K562 (cell line): ENCODE results near the gene BCAS3. TPM values are rescaled to one million over a fixed set of nuclear protein-coding genes. Genes with fewer than 3 reads are reported as not detected.

Experiments used
- ATAC-seq: fragments of 200-7000 bp; cut with Tn5 transposase; 3 replicates; pipeline ENCODE4 v1.9.1; 2020; ENCODE audit warnings: moderate library complexity
- BruUV-seq: library from RNA; stranded (reverse); fragments of 400-500 nt; replicated peaks from 2 replicates; lab custom pipeline; 2021; lab: Mats Ljungman, UMichigan
- CTCF ChIA-PET: fragments of 300-600 bp; formaldehyde crosslinking; extraction: SDS; loops from one replicate; lab custom pipeline; 2021; ENCODE audit warnings: low intra/inter-chr PET ratio; lab: Yijun Ruan, JAX
- POLR2A ChIA-PET: fragments of 300-600, 350-650 bp; sonication (Branson Sonifier 250); formaldehyde crosslinking; extraction: SDS; loops from one replicate; lab custom pipeline; 2021; ENCODE audit warnings: antibody characterized with exemption, inconsistent platforms; lab: Yijun Ruan, JAX
- DNase-seq, 4 experiments: peaks; one replicate each; pipeline versions ENCODE4 v3.0.0 to v3.0.0-alpha.2; 2011 to 2018; ENCODE audit warnings: low spot score in 3 of 4, mixed read lengths in 3 of 4; ENCODE audit errors: extremely low read depth in 1 of 4
- FAIRE-seq: peaks from 2 replicates; lab custom pipeline; 2011; peaks lifted over from hg19 to GRCh38; lab: Jason Lieb, UNC
- H2AFZ ChIP-seq: 2 replicates; pipeline ENCODE4 v1.6.0; 2011; ENCODE audit warnings: low read depth, low read length, control low read depth, inconsistent platforms
- H3K27ac ChIP-seq: fragments of 200-600 bp; 3 replicates; pipeline ENCODE4 v1.8.0; 2011; ENCODE audit warnings: low read depth, mild to moderate bottlenecking, control low read depth, inconsistent platforms, low read length, moderate library complexity, mixed read lengths; ENCODE audit errors: extremely low read depth
- H3K27me3 ChIP-seq, 2 experiments: fragments of 300-600 bp in 1 of 2; 2 replicates in 1 of 2; 3 replicates in 1 of 2; pipeline versions ENCODE4 v1.6.0 to v1.8.0; 2011; ENCODE audit warnings: inconsistent platforms in 2 of 2, low read length in 2 of 2, mild to moderate bottlenecking in 1 of 2, mixed read lengths in 1 of 2, moderate library complexity in 1 of 2; ENCODE audit not compliant: control insufficient read depth in 2 of 2, insufficient read depth in 2 of 2
- H3K36me3 ChIP-seq: fragments of 300-600 bp; 3 replicates; pipeline ENCODE4 v1.8.0; 2011; ENCODE audit warnings: mild to moderate bottlenecking, low read length, inconsistent platforms; ENCODE audit not compliant: control insufficient read depth, insufficient read depth
- H3K4me1 ChIP-seq, 2 experiments: fragments of 200-600 bp in 1 of 2; replicated peaks in 1 of 2; 2 replicates in 1 of 2; 3 replicates in 1 of 2; pipeline versions ENCODE4 v1.5.1 to v1.8.0; 2011; ENCODE audit warnings: inconsistent platforms in 2 of 2, low read length in 2 of 2, mild to moderate bottlenecking in 1 of 2, mixed read lengths in 1 of 2, moderate library complexity in 1 of 2; ENCODE audit not compliant: control insufficient read depth in 2 of 2, insufficient read depth in 2 of 2
- H3K4me2 ChIP-seq: 2 replicates; pipeline ENCODE4 v1.6.1; 2011; ENCODE audit warnings: low read length, control low read depth, inconsistent platforms, mixed read lengths; ENCODE audit not compliant: insufficient read depth
- H3K4me3 ChIP-seq: fragments of 200-600 bp; sonication (generic), shearing (Covaris generic); 2 replicates; pipeline ENCODE4 v1.5.1; 2016; ENCODE audit warnings: control low read depth, inconsistent platforms
- H3K79me2 ChIP-seq: fragments of 200-600 bp; 3 replicates; pipeline ENCODE4 v1.8.0; 2011; ENCODE audit warnings: low read length, inconsistent platforms; ENCODE audit not compliant: control insufficient read depth, insufficient read depth
- H3K9ac ChIP-seq, 2 experiments: 2 replicates each; pipeline versions ENCODE4 v1.6.0 to v1.6.1; 2011; ENCODE audit warnings: low read depth in 2 of 2, low read length in 2 of 2, control low read depth in 1 of 2, inconsistent platforms in 1 of 2, mild to moderate bottlenecking in 1 of 2, mixed read lengths in 1 of 2; ENCODE audit not compliant: insufficient read depth in 1 of 2
- H3K9me1 ChIP-seq: one replicate; pipeline ENCODE4 v1.6.0; 2011; ENCODE audit warnings: inconsistent platforms, mild to moderate bottlenecking, low read length, moderate library complexity; ENCODE audit not compliant: control insufficient read depth, insufficient read depth
- H3K9me3 ChIP-seq: replicated peaks from 2 replicates; pipeline ENCODE4 v1.5.1; 2011; ENCODE audit warnings: low read depth, low read length, inconsistent platforms; ENCODE audit not compliant: control insufficient read depth, insufficient read depth
- H4K20me1 ChIP-seq: replicated peaks from 2 replicates; pipeline ENCODE4 v1.6.1; 2011; ENCODE audit warnings: low read length, inconsistent platforms, mixed read lengths; ENCODE audit not compliant: control insufficient read depth, insufficient read depth
- CEBPG ChIP-seq, 3 experiments: fragments of 200-800 bp in 1 of 3; sonication (Bioruptor generic) in 1 of 3; sonication (generic) in 1 of 3; formaldehyde crosslinking in 1 of 3; IDR thresholded peaks in 2 of 3; conservative IDR thresholded peaks in 1 of 3; 2 replicates each; pipeline versions ENCODE4 v1.6.1 to v1.8.0; 2016 to 2022; ENCODE audit warnings: missing compliant biosample characterization in 2 of 3, missing genetic modification characterization in 2 of 3, mild to moderate bottlenecking in 1 of 3, missing genetic modification reagents in 1 of 3
- EGR1 ChIP-seq: fragments of 450-650 bp; conservative IDR thresholded peaks from 2 replicates; pipeline ENCODE4 v1.6.1; 2017; ENCODE audit warnings: mild to moderate bottlenecking
- NFRKB ChIP-seq: fragments of 450-650 bp; IDR thresholded peaks from 2 replicates; pipeline ENCODE4 v1.6.1; 2016; ENCODE audit warnings: low read depth
- NFXL1 ChIP-seq: fragments of 450-650 bp; formaldehyde crosslinking; IDR thresholded peaks from 2 replicates; pipeline ENCODE4 v1.4.0; 2021; ENCODE audit warnings: mild to moderate bottlenecking
- RREB1 ChIP-seq: fragments of 250-450 bp; sonication (Bioruptor Pico); IDR thresholded peaks from 2 replicates; pipeline ENCODE4 v1.4.0; 2020
- SETDB1 ChIP-seq: IDR thresholded peaks from one replicate; pipeline ENCODE4 v1.6.1; 2012; ENCODE audit warnings: low read length, control low read depth, inconsistent platforms
- ZNF197 ChIP-seq: fragments of 200-800 bp; sonication (Bioruptor generic); IDR thresholded peaks from 2 replicates; pipeline ENCODE4 v1.6.1; 2016; ENCODE audit warnings: low read depth, missing genetic modification characterization, missing compliant biosample characterization
- whole genome bisulfite sequencing: fragments of 100-300 bp; shearing (Covaris generic); methylation state at CpG from one replicate; pipeline ENCODE4 v1.1.6; 2016; ENCODE audit warnings: low coverage, mixed read lengths; ENCODE audit not compliant: insufficient coverage; ENCODE audit errors: missing lambda C conversion rate; 5-methylcytosine and 5-hydroxymethylcytosine counted together
- in situ Hi-C: fragments of 300-500 bp; cut with MboI; formaldehyde crosslinking; loops from 4 replicates; pipeline ENCODE4 v1.15.0; 2018; ENCODE audit warnings: inconsistent platforms, mixed read lengths
- intact Hi-C: fragments of 100-400 bp; cut with micrococcal nuclease; formaldehyde crosslinking; loops from 2 replicates; pipeline ENCODE4 v1.14.2; 2022
- polyA plus RNA-seq, 8 experiments: library from polyadenylated mRNA; depleted of rRNA in 4 of 8; stranded (reverse) in 5 of 8; unstranded in 3 of 8; fragments of >200 nt; fragmentation: Nextera tagmentation in 2 of 8; fragmentation: Illumina TruSeq in 1 of 8; extraction: Ambion mirVana in 2 of 8; extraction: Trizol in 1 of 8; gene quantifications; 2 replicates each; pipeline versions ENCODE4 v1.2.1 to v1.2.3, GENCODE V29; 2011 to 2014; ENCODE audit warnings: inconsistent platforms in 1 of 8, missing spikeins in 1 of 8
- total RNA-seq, 7 experiments: library from RNA; depleted of rRNA in 6 of 7; stranded (reverse); fragments of >200 nt in 6 of 7; fragmentation: Illumina TruSeq in 2 of 7; extraction: Trizol in 2 of 7; gene quantifications; 2 replicates each; pipeline versions ENCODE4 v1.2.1 to v1.2.3, GENCODE V29; 2011 to 2021; ENCODE audit warnings: low replicate concordance in 1 of 7

The BCAS3 gene
- total and polyA plus RNA-seq, 9 of the 15 experiments (the other 6 are each of a cell fraction or from before 2014, with no cell fraction given), result 1.9 to 5.5 (median 3.5) TPM

- FAIRE-seq (no peak), DNase-seq (no peak), ATAC-seq (no peak)
- H4K20me1 ChIP-seq, result no peaks in the 10 kb centered on the region
- POLR2A ChIA-PET, result no interaction called here
- CTCF ChIA-PET, result no interaction called here
- no peaks in the 10 kb centered on the region for H3K9me3 ChIP-seq
- TF ChIP-seq CEBPG (CRISPR knock-in tag; IDR thresholded peaks at IDR 0.05) (no peak), CEBPG (tag; conservative IDR thresholded peaks at IDR 0.05 in 1 of 2, IDR thresholded peaks at IDR 0.05 in 1 of 2) (peak in 1 of 2 experiments; percentile 75; a peak in 2 of 4 replicates), SETDB1 (no peak)
- H3K27me3 ChIP-seq, result no peaks in the 10 kb centered on the region
- no TSS peak for BruUV-seq
- H3K27ac ChIP-seq, result no peak overlapping the region
- 0% methylated on average over 2 of the region's 2 CpGs for WGBS
- no peak overlapping the region for H2AFZ ChIP-seq
- intact Hi-C loops, result no loop called here
- no peak overlapping the region for H3K4me2 ChIP-seq
- in situ Hi-C loops, result no loop called here
- no peaks in the 10 kb centered on the region for H3K9me1 ChIP-seq
- H3K36me3 ChIP-seq, result no peaks in the 10 kb centered on the region
- no peaks in the 10 kb centered on the region for H3K79me2 ChIP-seq
- H3K9ac ChIP-seq, result no peak overlapping the region
- H3K4me3 ChIP-seq, result no peak overlapping the region
- no peaks in the 10 kb centered on the region for H3K4me1 ChIP-seq
These were observed 256.1 kb downstream of the BCAS3 start for GRCh38 chr17:60933739-60934138.

GRCh38 chr17:60934723-60935122, 257.1 kb downstream of the BCAS3 start:
- WGBS, result 0% methylated on average over 6 of the region's 6 CpGs
- Histone ChIP-seq H2AFZ (no peak overlapping the region), H3K79me2 (no peaks in the 10 kb centered on the region), H3K27ac (no peak overlapping the region), H3K36me3 (no peaks in the 10 kb centered on the region), H3K4me2 (no peak overlapping the region), H3K9ac (no peak overlapping the region), H4K20me1 (no peaks in the 10 kb centered on the region), H3K9me1 (no peaks in the 10 kb centered on the region), H3K4me1 (no peaks in the 10 kb centered on the region), H3K4me3 (no peak overlapping the region), H3K9me3 (no peaks in the 10 kb centered on the region), H3K27me3 (no peaks in the 10 kb centered on the region)
- BruUV-seq, result no TSS peak
- DNase-seq (no peak), ATAC-seq (no peak), FAIRE-seq (no peak)
- in situ Hi-C loops, result no loop called here
- intact Hi-C loops, result no loop called here
- ChIA-PET CTCF (no interaction called here), POLR2A (no interaction called here)
- TF ChIP-seq NFRKB (no peak), NFXL1 (CRISPR knock-in tag) (no peak), EGR1 (no peak), RREB1 (no peak), ZNF197 (CRISPR knock-in tag) (no peak)
- TF ChIP-seq, all 486 proteins: peak for 0
